AG09309 (cell line): ENCODE data around the gene EIF5A.

Experiments
- DNase-seq: peaks from one replicate; pipeline ENCODE4 v3.0.0-alpha.2; 2010; ENCODE audit warnings: low read depth
- H3K4me3 ChIP-seq: 2 replicates; pipeline ENCODE4 v1.5.1; 2011; ENCODE audit warnings: mild to moderate bottlenecking, low read depth, low read length, moderate library complexity; ENCODE audit not compliant: control insufficient read depth
- CTCF ChIP-seq: IDR thresholded peaks from 2 replicates; pipeline ENCODE4 v1.5.1; 2011; ENCODE audit warnings: mild to moderate bottlenecking, low read depth, low read length, inconsistent platforms; ENCODE audit not compliant: insufficient read depth, control insufficient read depth; ENCODE audit errors: missing control alignments

EIF5A gene

GRCh38 chr17:7289256-7290032 lies 18.0 kb upstream of the EIF5A start:
- no peak overlapping the region for H3K4me3 ChIP-seq
- TF ChIP-seq CTCF: no peak
- DNase-seq: no peak

GRCh38 chr17:7290166-7290565 lies 17.3 kb upstream of the EIF5A start:
- DNase-seq: no peak
- no peak overlapping the region for H3K4me3 ChIP-seq
- TF ChIP-seq CTCF: no peak

DNA sequence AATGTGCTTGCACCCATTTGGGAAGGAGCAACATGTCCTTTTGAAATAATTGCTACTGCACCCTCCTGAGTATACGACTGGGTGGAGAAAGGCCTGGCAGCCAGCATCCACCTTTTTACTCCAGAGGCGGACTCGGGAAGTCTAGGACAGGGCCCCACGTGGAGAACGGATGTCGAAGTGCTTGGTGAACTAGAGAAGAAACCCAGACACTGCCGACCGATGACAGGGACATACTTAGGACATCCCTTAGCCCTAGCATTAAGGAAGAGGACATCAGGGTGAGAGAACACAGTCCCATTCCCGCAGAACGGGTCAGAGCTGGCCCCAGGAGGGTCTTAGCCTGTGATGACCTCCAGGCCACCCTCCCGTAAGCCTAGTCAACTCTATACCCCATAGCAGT lies 16.7 kb upstream of the EIF5A start:
- no peak for TF ChIP-seq CTCF
- no peak for DNase-seq
- H3K4me3 ChIP-seq: no peak overlapping the region

DNA sequence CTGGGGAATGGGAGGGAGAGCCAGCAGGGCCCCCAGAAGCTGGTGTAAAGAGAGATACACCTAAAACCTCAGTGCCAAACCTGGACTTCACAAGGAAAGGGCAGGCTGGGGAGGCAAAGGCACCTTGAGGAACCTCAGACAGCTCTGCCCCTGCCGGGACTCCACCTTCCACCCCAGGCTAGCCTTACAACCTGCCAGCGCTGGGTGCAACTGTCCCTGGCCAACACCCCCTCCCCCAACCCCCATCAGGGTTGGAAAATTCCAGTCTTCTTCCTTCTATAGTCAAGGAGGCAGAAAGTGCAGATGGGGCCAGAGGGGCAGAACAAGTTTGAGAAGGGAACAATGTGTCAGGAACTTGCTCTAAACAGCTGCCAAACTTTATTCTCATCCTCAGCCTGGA lies 15.2 kb upstream of the EIF5A start:
- H3K4me3 ChIP-seq: no peak overlapping the region
- no peak for TF ChIP-seq CTCF

GRCh38 chr17:7292729-7293128 lies 14.7 kb upstream of the EIF5A start:
- no peak for DNase-seq
- no peak for TF ChIP-seq CTCF
- H3K4me3 ChIP-seq: no peak overlapping the region

More for the DNA sequence above, 15.2 kb upstream of the EIF5A start:
- DNase-seq: no peak

GRCh38 chr17:7293159-7293558 lies 14.3 kb upstream of the EIF5A start:
- DNase-seq: no peak
- no peak for TF ChIP-seq CTCF

More at GRCh38 chr17:7293159-7293558, 14.3 kb upstream of the EIF5A start:
- H3K4me3 ChIP-seq: no peak overlapping the region
